Muscle of leg (tissue), 16 donors: ENCODE measurements around the gene MIOX. TPM values are rescaled to one million over a fixed set of nuclear protein-coding genes. Genes with fewer than 3 reads are reported as not detected.

Experiments
- DNase-seq: peaks from one replicate; pipeline ENCODE4 v3.0.0; 2013
- H3K27ac ChIP-seq: one replicate; pipeline ENCODE4 v1.5.1; 2013; ENCODE audit warnings: mild to moderate bottlenecking, low read length, control low read depth
- H3K27me3 ChIP-seq: one replicate; pipeline ENCODE4 v1.6.1; 2013; ENCODE audit warnings: low read length; ENCODE audit not compliant: control insufficient read depth, insufficient read depth
- H3K36me3 ChIP-seq: one replicate; pipeline ENCODE4 v1.6.1; 2013; ENCODE audit warnings: low read length; ENCODE audit not compliant: control insufficient read depth, insufficient read depth
- H3K4me1 ChIP-seq: one replicate; pipeline ENCODE4 v1.6.1; 2013; ENCODE audit warnings: low read length; ENCODE audit not compliant: control insufficient read depth, insufficient read depth
- H3K4me3 ChIP-seq: one replicate; pipeline ENCODE4 v1.5.1; 2013; ENCODE audit warnings: low read length, control low read depth
- H3K9me3 ChIP-seq: replicated peaks from 2 replicates; pipeline ENCODE4 v1.6.1; 2013; ENCODE audit warnings: low read depth, low read length; ENCODE audit not compliant: control insufficient read depth
- WGBS: methylation state at CpG from one replicate; pipeline ENCODE4 v1.1.5; 2013; ENCODE audit warnings: missing lambda C conversion rate; ENCODE audit not compliant: insufficient coverage; 5-methylcytosine and 5-hydroxymethylcytosine counted together
- long read RNA-seq, 11 donors: transcript quantifications; one replicate each; lab custom pipeline, GENCODE V29; 2026
- polyA plus RNA-seq, 8 donors: library from polyadenylated mRNA; unstranded; fragments of 120-200 nt; gene quantifications; one replicate each; pipeline versions ENCODE4 v1.2.1 to v1.2.3, GENCODE V29; 2013; ENCODE audit warnings: inconsistent platforms in 1 of 8, low replicate concordance in 1 of 8; ENCODE audit not compliant: insufficient read length in 8 of 8, insufficient read depth in 1 of 8
- total RNA-seq: library from RNA; stranded (reverse); fragments of 120-200 nt; gene quantifications from one replicate; pipeline ENCODE4 v1.2.4, GENCODE V29; 2013

MIOX gene
- total RNA-seq: not detected
- polyA plus RNA-seq: under 1 TPM in 4 of 8 donors, not detected in 4; 0.08 to 0.12 (median 0.10) TPM
- long read RNA-seq, donor 1: 0 reads
- long read RNA-seq, donor 2: 0 reads
- long read RNA-seq, donor 3: 0 reads
- long read RNA-seq, donor 4: 0 reads
- long read RNA-seq, donor 5: 0 reads
- long read RNA-seq, donor 6: 0 reads
- long read RNA-seq, donor 7: 0 reads
- long read RNA-seq, donor 8: 0 reads
- long read RNA-seq, donor 9: 0 reads
- long read RNA-seq, donor 10: 0 reads
- long read RNA-seq, donor 11: 0 reads

- WGBS: 55% methylated on average over 20 of the region's 23 CpGs
- H3K27me3 ChIP-seq: peaks cover 34% of the 10 kb centered on the region
These were observed at the start of gene MIOX for GRCh38 chr22:50486561-50487289. TSS of gene MIOX (plus strand) at chr22:50486859. CDS start at chr22:50486898, 39 bp downstream.

DNA sequence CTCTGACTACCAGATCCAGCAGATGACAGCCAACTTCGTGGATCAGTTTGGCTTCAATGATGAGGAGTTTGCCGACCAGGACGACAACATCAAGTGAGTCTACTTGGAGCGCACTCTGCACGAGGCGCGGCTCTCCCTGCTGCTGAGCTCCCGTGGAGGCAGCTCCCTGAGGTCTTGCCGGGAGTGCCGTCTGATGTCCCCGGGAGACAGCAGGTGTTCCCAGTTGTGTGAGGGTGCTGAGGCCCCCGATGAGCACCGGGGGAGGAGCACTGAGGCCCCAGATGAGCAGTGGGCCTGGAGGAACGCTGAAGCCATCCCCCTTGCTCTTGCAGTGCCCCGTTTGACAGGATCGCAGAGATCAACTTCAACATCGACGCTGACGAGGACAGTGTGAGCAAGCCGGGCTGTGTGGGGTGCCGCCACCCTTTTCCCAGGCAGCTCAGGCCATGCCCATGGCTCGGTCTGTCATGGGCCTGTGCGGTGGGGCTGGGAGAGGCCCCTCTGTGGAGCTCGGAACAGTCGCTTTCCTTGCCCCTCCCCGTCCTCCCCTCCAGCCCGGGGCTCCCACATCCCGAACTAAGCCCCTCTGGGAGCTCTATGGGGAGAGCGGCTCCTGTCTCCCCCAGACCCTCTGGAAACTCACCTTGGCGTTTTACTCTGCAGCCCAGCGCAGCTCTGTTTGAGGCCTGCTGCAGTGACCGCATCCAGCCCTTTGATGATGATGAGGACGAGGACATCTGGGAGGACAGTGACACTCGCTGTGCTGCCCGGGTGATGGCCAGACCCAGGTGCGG lies 49.0 kb upstream of the MIOX start:
- Histone ChIP-seq H3K27me3 (no peaks in the 10 kb centered on the region), H3K36me3 (peaks cover 75% of the 10 kb centered on the region), H3K27ac (no peak overlapping the region), H3K4me1 (no peaks in the 10 kb centered on the region), H3K4me3 (no peak overlapping the region), H3K9me3 (no peaks in the 10 kb centered on the region)
- 84% methylated on average over 35 of the region's 36 CpGs for WGBS
- no peak for DNase-seq

More at GRCh38 chr22:50486561-50487289, at the start of gene MIOX:
- H3K9me3 ChIP-seq: no peaks in the 10 kb centered on the region
- no peaks in the 10 kb centered on the region for H3K36me3 ChIP-seq
- H3K4me3 ChIP-seq: no peak within 1 kb of the TSS
- peaks cover 8% of the 10 kb centered on the region for H3K4me1 ChIP-seq
- DNase-seq: no peak
- H3K27ac ChIP-seq: no peak within 1 kb of the TSS

DNA sequence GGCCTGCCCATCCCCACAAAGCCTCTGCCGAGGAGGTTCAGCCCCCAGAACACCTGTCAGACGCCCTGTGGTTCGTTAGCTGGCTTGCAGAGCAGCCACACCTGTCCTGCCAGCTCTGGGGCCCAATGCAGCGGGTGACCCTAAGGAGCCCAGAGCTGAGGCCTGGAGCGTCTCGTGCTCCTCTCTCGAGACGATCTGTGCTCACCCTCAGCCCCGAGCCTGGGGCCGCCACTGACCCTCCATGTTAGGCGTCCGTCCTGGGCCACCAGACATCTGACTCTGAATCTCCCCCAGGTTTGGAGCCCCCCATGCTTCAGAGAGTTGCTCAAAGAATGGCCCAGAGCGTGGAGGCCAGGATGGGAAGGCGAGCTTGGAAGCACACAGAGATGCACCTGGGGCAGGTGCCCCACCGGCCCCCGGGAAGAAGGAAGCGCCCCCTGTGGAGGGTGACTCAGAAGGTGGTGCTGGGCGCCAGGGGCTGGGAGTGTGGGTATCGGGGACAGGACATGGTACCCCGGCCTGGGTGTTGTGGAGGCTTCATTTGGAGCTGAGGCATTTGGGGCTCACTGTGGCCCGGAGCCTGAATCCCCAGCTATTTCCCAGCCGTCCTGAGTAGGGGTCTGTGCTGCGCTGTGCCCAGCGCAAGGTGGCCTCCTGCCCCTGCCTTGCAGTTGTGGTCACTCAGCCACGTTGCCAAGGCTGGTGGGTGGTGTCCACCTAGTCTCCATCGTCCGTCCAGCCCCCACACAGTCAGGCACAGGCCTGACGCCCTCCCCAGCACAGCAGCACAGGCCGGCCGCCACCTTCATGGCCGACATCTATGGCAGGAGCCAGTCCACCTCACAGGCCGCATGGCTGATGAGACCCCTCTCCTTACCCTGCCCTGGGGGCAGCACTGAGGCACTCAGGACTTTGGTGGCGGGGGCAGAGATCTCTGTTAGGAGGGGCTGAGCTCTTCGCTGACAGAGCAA lies 48.1 kb upstream of the MIOX start:
- WGBS: 88% methylated on average over 34 of the region's 34 CpGs
- DNase-seq: no peak
- peaks cover 76% of the 10 kb centered on the region for H3K36me3 ChIP-seq
- H3K4me1 ChIP-seq: no peaks in the 10 kb centered on the region
- no peak overlapping the region for H3K27ac ChIP-seq
- H3K4me3 ChIP-seq: no peak overlapping the region
- no peaks in the 10 kb centered on the region for H3K27me3 ChIP-seq
- no peaks in the 10 kb centered on the region for H3K9me3 ChIP-seq

DNA sequence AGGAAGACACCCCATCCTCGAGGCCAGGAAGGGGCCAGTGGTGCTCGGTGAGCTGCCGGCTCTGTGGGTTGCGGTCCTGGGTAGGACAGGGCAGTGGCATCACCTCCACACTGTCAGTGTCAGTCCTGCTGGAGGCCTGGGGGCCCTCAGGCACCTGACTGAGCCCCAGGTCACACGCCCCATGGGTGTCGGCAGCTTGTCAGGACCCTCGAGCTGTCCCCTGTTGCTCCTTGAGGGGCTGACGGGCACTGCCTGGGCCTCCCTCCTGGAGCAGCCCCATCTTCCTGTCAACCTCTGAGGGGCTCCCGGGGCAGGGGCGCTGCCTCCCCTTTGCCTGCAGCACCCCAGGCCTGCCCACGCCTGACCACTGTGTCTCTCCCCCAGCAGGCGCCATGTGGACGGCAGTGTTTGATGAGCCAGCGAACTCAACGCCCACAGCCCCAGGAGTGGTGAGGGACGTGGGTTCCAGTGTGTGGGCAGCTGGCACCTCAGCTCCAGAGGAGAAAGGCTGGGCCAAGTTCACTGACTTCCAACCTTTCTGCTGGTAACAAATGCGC lies 47.3 kb upstream of the MIOX start:
- no peak for DNase-seq
- no peak overlapping the region for H3K4me3 ChIP-seq
- H3K27ac ChIP-seq: no peak overlapping the region
- peaks cover 80% of the 10 kb centered on the region for H3K36me3 ChIP-seq
- H3K9me3 ChIP-seq: no peaks in the 10 kb centered on the region
- 82% methylated on average over 14 of the region's 17 CpGs for WGBS
- H3K4me1 ChIP-seq: no peaks in the 10 kb centered on the region
- no peaks in the 10 kb centered on the region for H3K27me3 ChIP-seq

- DNase-seq: no peak
- no peak overlapping the region for H3K4me3 ChIP-seq
- peaks cover 4% of the 10 kb centered on the region for H3K4me1 ChIP-seq
- H3K36me3 ChIP-seq: peaks cover 82% of the 10 kb centered on the region
- WGBS: 63% methylated on average over 8 of the region's 10 CpGs
- H3K27ac ChIP-seq: no peak overlapping the region
- H3K9me3 ChIP-seq: no peaks in the 10 kb centered on the region
- no peaks in the 10 kb centered on the region for H3K27me3 ChIP-seq
These were observed 46.8 kb upstream of the MIOX start for GRCh38 chr22:50439871-50440331.

DNA sequence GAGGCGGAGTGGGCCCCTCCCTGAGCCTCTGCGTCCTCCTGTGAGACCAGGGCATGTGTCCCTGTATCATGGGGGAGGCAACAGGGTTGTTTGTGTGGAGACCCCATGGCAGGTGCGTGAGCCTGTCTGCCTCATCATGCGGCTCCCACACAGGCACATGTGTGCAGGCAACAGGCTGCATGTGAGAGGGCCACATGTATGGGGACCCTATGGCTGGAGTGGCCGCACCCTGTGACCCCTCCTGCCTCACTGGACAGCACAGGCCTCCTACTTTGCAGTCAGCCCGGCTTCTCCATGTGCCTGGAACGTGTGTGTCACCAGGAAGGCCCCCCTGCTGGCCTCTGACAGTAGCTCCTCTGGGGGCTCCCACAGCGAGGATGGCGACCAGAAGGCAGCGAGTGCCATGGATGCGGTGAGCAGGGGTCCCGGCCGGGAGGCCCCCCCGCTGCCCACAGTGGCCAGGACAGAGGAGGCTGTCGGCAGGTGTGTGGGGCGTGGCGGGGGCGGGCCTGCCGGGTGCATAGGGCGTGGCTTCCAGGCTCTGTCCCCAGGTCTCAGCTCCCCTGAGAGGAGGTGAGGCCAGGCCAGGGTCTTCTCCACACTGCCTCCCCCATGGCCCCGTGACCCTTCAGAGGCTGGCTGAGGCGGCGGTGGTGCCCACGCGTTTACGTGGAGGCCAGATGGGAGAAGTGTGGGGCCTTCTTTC lies 46.0 kb upstream of the MIOX start:
- H3K27ac ChIP-seq: no peak overlapping the region
- DNase-seq: no peak
- no peak overlapping the region for H3K4me3 ChIP-seq
- WGBS: 85% methylated on average over 19 of the region's 26 CpGs
- H3K27me3 ChIP-seq: no peaks in the 10 kb centered on the region
- peaks cover 4% of the 10 kb centered on the region for H3K4me1 ChIP-seq
- peaks cover 82% of the 10 kb centered on the region for H3K36me3 ChIP-seq
- H3K9me3 ChIP-seq: no peaks in the 10 kb centered on the region

GRCh38 chr22:50441428-50441993 lies 45.1 kb upstream of the MIOX start:
- no peaks in the 10 kb centered on the region for H3K9me3 ChIP-seq
- H3K27me3 ChIP-seq: no peaks in the 10 kb centered on the region
- peaks cover 4% of the 10 kb centered on the region for H3K4me1 ChIP-seq
- no peak overlapping the region for H3K4me3 ChIP-seq
- peaks cover 82% of the 10 kb centered on the region for H3K36me3 ChIP-seq
- no peak overlapping the region for H3K27ac ChIP-seq
- WGBS: 90% methylated on average over 10 of the region's 17 CpGs
- DNase-seq: no peak

- Histone ChIP-seq H3K27ac (no peak overlapping the region), H3K4me1 (peaks cover 4% of the 10 kb centered on the region), H3K36me3 (peaks cover 84% of the 10 kb centered on the region), H3K9me3 (no peaks in the 10 kb centered on the region), H3K4me3 (no peak overlapping the region), H3K27me3 (no peaks in the 10 kb centered on the region)
- WGBS: 80% methylated on average over 13 of the region's 15 CpGs
- no peak for DNase-seq
These were observed 43.5 kb upstream of the MIOX start for GRCh38 chr22:50443197-50443596.
